ENCODE results near the gene HLA-DQA1. TPM values are rescaled to one million over a fixed set of nuclear protein-coding genes. Genes with fewer than 3 reads are reported as not detected.
"Not testable (repeated sequence)": the region's sequence is repeated elsewhere in the genome, so short reads cannot be mapped to it uniquely, and the experiment has no call there.

The HLA-DQA1 gene
- total RNA-seq, 1 donor from 2014 or later: not detected

GRCh38 chr6:32627831-32628230, 9.4 kb upstream of the HLA-DQA1 start:
- Mint-ChIP-seq H3K9me3 (ENCODE audit: unreplicated experiment) (no peaks in the 10 kb centered on the region), H3K27me3 (ENCODE audit: unreplicated experiment) (no peaks in the 10 kb centered on the region), H3K36me3 (ENCODE audit: unreplicated experiment) (no peaks in the 10 kb centered on the region), H3K4me1 (ENCODE audit: low read depth, unreplicated experiment) (no peaks in the 10 kb centered on the region), H3K27ac (ENCODE audit: unreplicated experiment) (no peak overlapping the region), H3K4me3 (ENCODE audit: unreplicated experiment) (no peak overlapping the region)
- no peak for DNase-seq
- no peak for TF ChIP-seq CTCF (IDR thresholded peaks at IDR 0.05; ENCODE audit: partially characterized antibody, unreplicated experiment)

GRCh38 chr6:32629793-32630192, 7.4 kb upstream of the HLA-DQA1 start:
- not testable (repeated sequence) for H3K27me3 Mint-ChIP-seq (ENCODE audit: unreplicated experiment); H3K9me3 Mint-ChIP-seq (ENCODE audit: unreplicated experiment); H3K4me3 Mint-ChIP-seq (ENCODE audit: unreplicated experiment); H3K36me3 Mint-ChIP-seq (ENCODE audit: unreplicated experiment); H3K27ac Mint-ChIP-seq (ENCODE audit: unreplicated experiment); H3K4me1 Mint-ChIP-seq (ENCODE audit: low read depth, unreplicated experiment); DNase-seq

- Mint-ChIP-seq H3K4me3 (ENCODE audit: unreplicated experiment) (no peak overlapping the region), H3K36me3 (ENCODE audit: unreplicated experiment) (no peaks in the 10 kb centered on the region), H3K27me3 (ENCODE audit: unreplicated experiment) (no peaks in the 10 kb centered on the region), H3K4me1 (ENCODE audit: low read depth, unreplicated experiment) (no peaks in the 10 kb centered on the region), H3K9me3 (ENCODE audit: unreplicated experiment) (no peaks in the 10 kb centered on the region), H3K27ac (ENCODE audit: unreplicated experiment) (no peak overlapping the region)
- no peak for DNase-seq
- no peak for TF ChIP-seq CTCF (IDR thresholded peaks at IDR 0.05; ENCODE audit: partially characterized antibody, unreplicated experiment)
Measured at GRCh38 chr6:32635526-32636123, 1.6 kb upstream of the HLA-DQA1 start.

GRCh38 chr6:32637883-32638282, 677 bp downstream of the HLA-DQA1 start:
- no peaks in the 10 kb centered on the region for H3K9me3 Mint-ChIP-seq (ENCODE audit: unreplicated experiment)
- no peak for DNase-seq
- H3K27me3 Mint-ChIP-seq (ENCODE audit: unreplicated experiment): no peaks in the 10 kb centered on the region
- no peak overlapping the region for H3K27ac Mint-ChIP-seq (ENCODE audit: unreplicated experiment)
- no peaks in the 10 kb centered on the region for H3K36me3 Mint-ChIP-seq (ENCODE audit: unreplicated experiment)
- no peaks in the 10 kb centered on the region for H3K4me1 Mint-ChIP-seq (ENCODE audit: low read depth, unreplicated experiment)
- no peak overlapping the region for H3K4me3 Mint-ChIP-seq (ENCODE audit: unreplicated experiment)
- TF ChIP-seq CTCF (IDR thresholded peaks at IDR 0.05; ENCODE audit: partially characterized antibody, unreplicated experiment): no peak

- H3K9me3 Mint-ChIP-seq (ENCODE audit: unreplicated experiment): no peaks in the 10 kb centered on the region
- no peaks in the 10 kb centered on the region for H3K36me3 Mint-ChIP-seq (ENCODE audit: unreplicated experiment)
- H3K4me3 Mint-ChIP-seq (ENCODE audit: unreplicated experiment): no peak overlapping the region
- H3K27ac Mint-ChIP-seq (ENCODE audit: unreplicated experiment): no peak overlapping the region
- DNase-seq: no peak
- TF ChIP-seq CTCF (IDR thresholded peaks at IDR 0.05; ENCODE audit: partially characterized antibody, unreplicated experiment): no peak
- no peaks in the 10 kb centered on the region for H3K27me3 Mint-ChIP-seq (ENCODE audit: unreplicated experiment)
- H3K4me1 Mint-ChIP-seq (ENCODE audit: low read depth, unreplicated experiment): no peaks in the 10 kb centered on the region
Measured at GRCh38 chr6:32638532-32639219, 1.5 kb downstream of the HLA-DQA1 start.
